Neural progenitor cell (in vitro differentiated cells): ENCODE results near the gene FBRSL1.

Source experiments
- EZH2 ChIP-seq: fragments of 200-600 bp; sonication (generic); IDR thresholded peaks from 2 replicates; pipeline ENCODE4 v1.6.1; 2017; ENCODE audit warnings: antibody characterized with exemption, mild to moderate bottlenecking, moderate library complexity
- EZH2phosphoT487 ChIP-seq: fragments of 200-600 bp; sonication (generic); IDR thresholded peaks from 2 replicates; pipeline ENCODE4 v1.6.1; 2017; ENCODE audit warnings: antibody characterized with exemption
- TF ChIP-seq, protein P1 (sequence below): fragments of 200-600 bp; sonication (generic); IDR thresholded peaks from 2 replicates; pipeline ENCODE4 v1.5.1; 2017; ENCODE audit warnings: antibody characterized with exemption, mild to moderate bottlenecking

DNA sequence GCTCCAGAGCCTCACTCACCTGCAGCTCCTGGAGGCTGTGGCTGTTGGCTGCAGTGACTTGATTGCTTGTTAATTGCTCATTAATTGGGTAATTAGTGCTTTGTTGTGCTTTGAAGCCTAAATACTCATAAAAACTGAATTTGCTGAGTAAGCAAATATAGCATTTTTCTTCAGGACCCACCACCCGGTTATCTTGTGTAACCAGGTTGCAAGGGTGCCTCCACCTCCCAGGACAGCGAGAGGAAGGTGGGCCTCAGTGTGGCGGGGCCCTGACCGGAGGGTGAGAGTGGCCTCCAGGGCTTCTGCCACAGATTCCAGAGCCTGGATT is 48.7 kb downstream of the FBRSL1 start:
- TF ChIP-seq, protein P1, sequence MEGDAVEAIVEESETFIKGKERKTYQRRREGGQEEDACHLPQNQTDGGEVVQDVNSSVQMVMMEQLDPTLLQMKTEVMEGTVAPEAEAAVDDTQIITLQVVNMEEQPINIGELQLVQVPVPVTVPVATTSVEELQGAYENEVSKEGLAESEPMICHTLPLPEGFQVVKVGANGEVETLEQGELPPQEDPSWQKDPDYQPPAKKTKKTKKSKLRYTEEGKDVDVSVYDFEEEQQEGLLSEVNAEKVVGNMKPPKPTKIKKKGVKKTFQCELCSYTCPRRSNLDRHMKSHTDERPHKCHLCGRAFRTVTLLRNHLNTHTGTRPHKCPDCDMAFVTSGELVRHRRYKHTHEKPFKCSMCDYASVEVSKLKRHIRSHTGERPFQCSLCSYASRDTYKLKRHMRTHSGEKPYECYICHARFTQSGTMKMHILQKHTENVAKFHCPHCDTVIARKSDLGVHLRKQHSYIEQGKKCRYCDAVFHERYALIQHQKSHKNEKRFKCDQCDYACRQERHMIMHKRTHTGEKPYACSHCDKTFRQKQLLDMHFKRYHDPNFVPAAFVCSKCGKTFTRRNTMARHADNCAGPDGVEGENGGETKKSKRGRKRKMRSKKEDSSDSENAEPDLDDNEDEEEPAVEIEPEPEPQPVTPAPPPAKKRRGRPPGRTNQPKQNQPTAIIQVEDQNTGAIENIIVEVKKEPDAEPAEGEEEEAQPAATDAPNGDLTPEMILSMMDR, result no peak
- TF ChIP-seq EZH2 (no peak), EZH2phosphoT487 (no peak)
